SU-DHL-6 (cell line): ENCODE measurements around the gene GLDN.

Experiments used
- CTCF ChIP-seq: fragments of 200-600 bp; sonication (generic); IDR thresholded peaks from one replicate; pipeline ENCODE4 v1.5.1; 2017; ENCODE audit warnings: antibody characterized with exemption, mild to moderate bottlenecking, low read length, moderate library complexity; ENCODE audit not compliant: insufficient read depth, poor library complexity, severe bottlenecking
- EZH2phosphoT487 ChIP-seq: fragments of 200-600 bp; sonication (generic), shearing (Covaris generic); conservative IDR thresholded peaks from 2 replicates; pipeline ENCODE4 v1.6.1; 2018; ENCODE audit warnings: mild to moderate bottlenecking, antibody characterized with exemption, low read length, moderate library complexity, mixed read lengths

GRCh38 chr15:51325167-51325566 is 16.3 kb upstream of the GLDN start:
- TF ChIP-seq CTCF, result no peak
- no peak for TF ChIP-seq EZH2phosphoT487
